DOHH2 (cell line): ENCODE measurements around the gene GJC2.

Experiments used
- H3F3A ChIP-seq: fragments of 200-600 bp; sonication (generic), shearing (Covaris generic); 2 replicates; pipeline ENCODE4 v1.6.0; 2016; ENCODE audit warnings: antibody characterized with exemption, mild to moderate bottlenecking; ENCODE audit not compliant: control insufficient read depth, insufficient read depth
- H3K27ac ChIP-seq: fragments of 200-600 bp; sonication (generic); 2 replicates; pipeline ENCODE4 v1.5.1; 2014; ENCODE audit warnings: low read depth, mild to moderate bottlenecking, low read length, moderate library complexity
- H3K27me3 ChIP-seq: fragments of 200-600 bp; sonication (generic); 2 replicates; pipeline ENCODE4 v1.6.1; 2014; ENCODE audit warnings: mild to moderate bottlenecking, low read length, mixed read lengths; ENCODE audit not compliant: control insufficient read depth
- H3K36me3 ChIP-seq: fragments of 200-600 bp; sonication (generic); 2 replicates; pipeline ENCODE4 v1.6.1; 2014; ENCODE audit warnings: mild to moderate bottlenecking, low read length, moderate library complexity, mixed read lengths; ENCODE audit not compliant: control insufficient read depth
- H3K4me1 ChIP-seq: fragments of 200-600 bp; sonication (generic); 2 replicates; pipeline ENCODE4 v1.6.1; 2014; ENCODE audit warnings: mild to moderate bottlenecking, low read length, mixed read lengths; ENCODE audit not compliant: control insufficient read depth
- H3K4me2 ChIP-seq: fragments of 200-600 bp; sonication (generic); 2 replicates; pipeline ENCODE4 v1.6.0; 2014; ENCODE audit warnings: mild to moderate bottlenecking, low read length, moderate library complexity
- H3K4me3 ChIP-seq: fragments of 200-600 bp; sonication (generic); 2 replicates; pipeline ENCODE4 v1.5.1; 2014; ENCODE audit warnings: mild to moderate bottlenecking, low read length, mixed read lengths
- H3K79me2 ChIP-seq: fragments of 200-600 bp; sonication (generic); 2 replicates; pipeline ENCODE4 v1.6.1; 2014; ENCODE audit warnings: mild to moderate bottlenecking, low read length, mixed read lengths; ENCODE audit not compliant: control insufficient read depth
- H3K9me2 ChIP-seq: fragments of 200-600 bp; sonication (generic); replicated peaks from 2 replicates; pipeline ENCODE4 v1.6.1; 2014; ENCODE audit warnings: mild to moderate bottlenecking, low read length, mixed read lengths; ENCODE audit not compliant: control insufficient read depth
- H3K9me3 ChIP-seq: fragments of 200-600 bp; sonication (generic); 2 replicates; pipeline ENCODE4 v1.6.1; 2014; ENCODE audit warnings: antibody characterized with exemption, low read length, mixed read lengths; ENCODE audit not compliant: control insufficient read depth, insufficient read depth
- H4K20me1 ChIP-seq: fragments of 200-600 bp; sonication (generic); 2 replicates; pipeline ENCODE4 v1.6.0; 2014; ENCODE audit warnings: low read depth, mild to moderate bottlenecking, antibody characterized with exemption, low read length, moderate library complexity; ENCODE audit not compliant: control insufficient read depth, insufficient read depth
- EZH2phosphoT487 ChIP-seq: fragments of 200-600 bp; sonication (generic); IDR thresholded peaks from 2 replicates; pipeline ENCODE4 v1.6.1; 2017; ENCODE audit warnings: borderline replicate concordance, mild to moderate bottlenecking, antibody characterized with exemption, low read length, moderate library complexity, mixed read lengths
- TF ChIP-seq, protein P1 (sequence below): fragments of 200-600 bp; sonication (generic); IDR thresholded peaks from one replicate; pipeline ENCODE4 v1.5.1; 2014; ENCODE audit warnings: antibody characterized with exemption, mild to moderate bottlenecking, low read depth, low read length; ENCODE audit not compliant: poor library complexity, severe bottlenecking

Gene GJC2

GRCh38 chr1:228194921-228195812 is 45.4 kb downstream of the GJC2 start:
- Histone ChIP-seq H3K9me2 (no peaks in the 10 kb centered on the region), H3K27ac (no peak overlapping the region), H3K27me3 (no peaks in the 10 kb centered on the region), H3K36me3 (no peaks in the 10 kb centered on the region), H3K79me2 (no peaks in the 10 kb centered on the region), H3K4me1 (no peaks in the 10 kb centered on the region), H3K9me3 (peaks cover 14% of the 10 kb centered on the region; the same call in 1 of the 2 replicates), H3K4me3 (no peak overlapping the region), H4K20me1 (no peaks in the 10 kb centered on the region), H3K4me2 (no peak overlapping the region), H3F3A (no peaks in the 10 kb centered on the region)
- TF ChIP-seq, protein P1, sequence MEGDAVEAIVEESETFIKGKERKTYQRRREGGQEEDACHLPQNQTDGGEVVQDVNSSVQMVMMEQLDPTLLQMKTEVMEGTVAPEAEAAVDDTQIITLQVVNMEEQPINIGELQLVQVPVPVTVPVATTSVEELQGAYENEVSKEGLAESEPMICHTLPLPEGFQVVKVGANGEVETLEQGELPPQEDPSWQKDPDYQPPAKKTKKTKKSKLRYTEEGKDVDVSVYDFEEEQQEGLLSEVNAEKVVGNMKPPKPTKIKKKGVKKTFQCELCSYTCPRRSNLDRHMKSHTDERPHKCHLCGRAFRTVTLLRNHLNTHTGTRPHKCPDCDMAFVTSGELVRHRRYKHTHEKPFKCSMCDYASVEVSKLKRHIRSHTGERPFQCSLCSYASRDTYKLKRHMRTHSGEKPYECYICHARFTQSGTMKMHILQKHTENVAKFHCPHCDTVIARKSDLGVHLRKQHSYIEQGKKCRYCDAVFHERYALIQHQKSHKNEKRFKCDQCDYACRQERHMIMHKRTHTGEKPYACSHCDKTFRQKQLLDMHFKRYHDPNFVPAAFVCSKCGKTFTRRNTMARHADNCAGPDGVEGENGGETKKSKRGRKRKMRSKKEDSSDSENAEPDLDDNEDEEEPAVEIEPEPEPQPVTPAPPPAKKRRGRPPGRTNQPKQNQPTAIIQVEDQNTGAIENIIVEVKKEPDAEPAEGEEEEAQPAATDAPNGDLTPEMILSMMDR, result no peak
- no peak for TF ChIP-seq EZH2phosphoT487

DNA sequence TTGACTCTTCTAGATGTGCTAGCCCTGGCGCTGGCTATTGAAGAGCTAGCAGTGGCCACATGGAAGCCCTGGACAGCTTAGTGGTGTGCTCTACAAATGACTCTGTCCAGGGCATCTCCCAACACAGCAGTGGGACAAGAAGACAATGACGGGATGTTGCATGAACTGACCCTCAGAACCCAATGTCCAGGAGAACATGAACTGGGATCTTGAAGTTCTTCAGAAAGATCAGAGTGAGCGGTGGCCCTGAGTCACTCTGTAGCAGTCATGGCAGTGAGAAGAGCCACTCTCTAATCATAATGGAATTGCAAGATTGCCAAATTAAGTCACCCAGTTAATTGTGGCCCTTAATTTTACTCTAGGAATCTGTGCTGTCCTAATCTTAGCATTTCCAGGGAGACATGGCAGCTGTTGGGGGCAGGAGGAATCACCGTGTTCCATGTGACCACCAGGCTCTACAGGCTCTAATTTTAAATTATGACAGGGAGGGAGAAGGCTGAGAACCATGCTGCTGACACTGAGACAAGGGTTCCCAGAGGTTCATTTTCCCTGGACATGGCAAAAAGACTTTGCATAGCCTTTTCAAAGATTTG is 47.9 kb downstream of the GJC2 start:
- no peaks in the 10 kb centered on the region for H3K4me1 ChIP-seq
- H4K20me1 ChIP-seq, result no peaks in the 10 kb centered on the region
- H3K36me3 ChIP-seq, result no peaks in the 10 kb centered on the region
- TF ChIP-seq, protein P1, result no peak
- TF ChIP-seq EZH2phosphoT487, result no peak
- no peaks in the 10 kb centered on the region for H3K9me2 ChIP-seq
- peaks cover 14% of the 10 kb centered on the region; the same call in 1 of the 2 replicates for H3K9me3 ChIP-seq
- no peaks in the 10 kb centered on the region for H3K79me2 ChIP-seq
- no peak overlapping the region for H3K4me2 ChIP-seq
- H3K27me3 ChIP-seq, result no peaks in the 10 kb centered on the region
- H3K27ac ChIP-seq, result no peak overlapping the region
- no peak overlapping the region for H3K4me3 ChIP-seq
- H3F3A ChIP-seq, result no peaks in the 10 kb centered on the region

GRCh38 chr1:228198977-228199590 is 49.4 kb downstream of the GJC2 start:
- H3K4me1 ChIP-seq, result no peaks in the 10 kb centered on the region
- no peaks in the 10 kb centered on the region for H3K36me3 ChIP-seq
- no peaks in the 10 kb centered on the region for H3K27me3 ChIP-seq
- no peak overlapping the region for H3K27ac ChIP-seq
- TF ChIP-seq EZH2phosphoT487, result no peak
- TF ChIP-seq, protein P1, result no peak
- peaks cover 14% of the 10 kb centered on the region; the same call in 1 of the 2 replicates for H3K9me3 ChIP-seq
- no peaks in the 10 kb centered on the region for H3K9me2 ChIP-seq
- H3F3A ChIP-seq, result no peaks in the 10 kb centered on the region
- H4K20me1 ChIP-seq, result no peaks in the 10 kb centered on the region
- H3K4me3 ChIP-seq, result no peak overlapping the region
- H3K4me2 ChIP-seq, result no peak overlapping the region
- no peaks in the 10 kb centered on the region for H3K79me2 ChIP-seq
